T-helper 17 cell (primary cell): ENCODE data around the gene PHF20. TPM values are rescaled to one million over a fixed set of nuclear protein-coding genes. Genes with fewer than 3 reads are reported as not detected.
"Not testable (repeated sequence)": the region's sequence is repeated elsewhere in the genome, so short reads cannot be mapped to it uniquely, and the experiment has no call there.

ENCODE experiments used
- ATAC-seq: fragments of 150-1000 bp; cut with Tn5 transposase; 2 replicates; pipeline ENCODE4 v1.10.0; 2021; ENCODE audit warnings: mild to moderate bottlenecking, moderate library complexity
- DNase-seq, 3 donors: peaks; one replicate each; pipeline versions ENCODE4 v3.0.0 to v3.0.0-alpha.2; 2020 to 2021
- H3K9me3 ChIP-seq: one replicate; pipeline ENCODE4 v1.7.0; 2013; ENCODE audit warnings: low read length, mild to moderate bottlenecking; ENCODE audit not compliant: control insufficient read depth, poor library complexity, severe bottlenecking
- H3K27ac Mint-ChIP-seq: one replicate; pipeline ENCODE4 v1.8.0; 2022; ENCODE audit warnings: mild to moderate bottlenecking, moderate library complexity, mixed read lengths
- H3K27me3 Mint-ChIP-seq: one replicate; pipeline ENCODE4 v1.8.0; 2022; ENCODE audit warnings: mixed read lengths
- H3K36me3 Mint-ChIP-seq: one replicate; pipeline ENCODE4 v1.8.0; 2022; ENCODE audit warnings: low read depth, mixed read lengths
- H3K4me1 Mint-ChIP-seq: one replicate; pipeline ENCODE4 v1.8.0; 2022; ENCODE audit warnings: mild to moderate bottlenecking, mixed read lengths
- H3K4me3 Mint-ChIP-seq: one replicate; pipeline ENCODE4 v1.8.0; 2022; ENCODE audit warnings: mild to moderate bottlenecking, moderate library complexity, mixed read lengths
- total RNA-seq, 4 donors: library from RNA in 2 of 4; stranded (reverse) in 2 of 4; gene quantifications; one replicate each; pipeline ENCODE4 v1.2.3 and lab custom pipeline; 2022 to 2026

The PHF20 gene
- total RNA-seq, 2 donors from 2014 or later, result 121 to 129 TPM

DNA sequence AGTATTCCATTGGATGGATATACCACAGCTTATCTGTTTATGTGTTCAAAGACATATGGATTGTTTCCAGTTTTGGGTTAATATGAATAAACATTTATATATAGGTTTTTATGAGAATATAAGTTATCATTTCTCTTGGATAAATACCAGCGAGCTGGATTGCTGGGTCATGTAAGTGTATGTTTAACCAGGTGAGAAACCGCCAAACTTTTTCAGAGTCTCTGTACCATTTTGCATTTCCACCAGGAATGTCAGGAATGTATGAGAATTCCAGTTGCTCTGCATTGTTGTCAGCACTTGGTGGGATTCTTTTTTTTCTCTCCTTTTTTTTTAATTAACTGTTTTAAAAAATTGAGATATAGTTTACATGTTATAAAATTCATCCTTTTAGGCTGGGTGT is 52.1 kb downstream of the PHF20 start:
- DNase-seq (no peak), ATAC-seq (no peak)
- H3K4me3 Mint-ChIP-seq, result no peak overlapping the region
- H3K27ac Mint-ChIP-seq, result no peak overlapping the region
- H3K36me3 Mint-ChIP-seq, result peaks cover 10% of the 10 kb centered on the region
- no peaks in the 10 kb centered on the region for H3K9me3 ChIP-seq
- no peaks in the 10 kb centered on the region for H3K27me3 Mint-ChIP-seq
- H3K4me1 Mint-ChIP-seq, result peaks cover 37% of the 10 kb centered on the region

DNA sequence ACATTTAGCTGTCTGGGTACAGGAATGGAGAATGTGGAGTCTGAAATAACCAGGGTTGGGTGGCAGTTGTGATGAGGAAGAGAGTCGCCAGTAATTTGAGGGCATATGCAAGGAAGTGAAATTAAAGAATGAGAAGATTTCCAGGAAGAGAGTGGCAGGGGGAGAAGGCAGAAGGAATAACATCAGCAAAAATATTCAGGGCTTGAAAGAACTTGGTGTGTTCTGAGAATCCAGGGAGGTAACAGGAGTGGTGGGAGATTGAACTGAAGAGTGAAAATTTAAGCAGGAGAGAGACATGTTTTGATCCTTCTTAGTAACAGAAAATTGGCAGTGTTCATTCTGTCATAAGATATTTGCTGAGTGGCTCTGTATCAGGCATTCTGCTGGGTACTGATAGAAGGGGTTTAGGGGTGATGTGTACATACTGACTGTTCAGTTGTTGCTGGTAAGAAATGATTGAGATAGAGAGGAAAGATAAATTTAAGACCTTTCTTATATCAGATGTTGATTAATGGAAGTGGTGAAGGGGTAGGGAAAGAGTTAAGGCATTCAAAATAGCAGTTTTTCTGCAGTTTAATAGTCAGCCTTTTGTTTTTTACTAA is 54.7 kb downstream of the PHF20 start:
- no peak overlapping the region for H3K4me3 Mint-ChIP-seq
- H3K4me1 Mint-ChIP-seq, result peaks cover 31% of the 10 kb centered on the region
- H3K27ac Mint-ChIP-seq, result no peak overlapping the region
- H3K36me3 Mint-ChIP-seq, result peaks cover 16% of the 10 kb centered on the region
- no peaks in the 10 kb centered on the region for H3K27me3 Mint-ChIP-seq
- DNase-seq (no peak), ATAC-seq (no peak)
- no peaks in the 10 kb centered on the region for H3K9me3 ChIP-seq

DNA sequence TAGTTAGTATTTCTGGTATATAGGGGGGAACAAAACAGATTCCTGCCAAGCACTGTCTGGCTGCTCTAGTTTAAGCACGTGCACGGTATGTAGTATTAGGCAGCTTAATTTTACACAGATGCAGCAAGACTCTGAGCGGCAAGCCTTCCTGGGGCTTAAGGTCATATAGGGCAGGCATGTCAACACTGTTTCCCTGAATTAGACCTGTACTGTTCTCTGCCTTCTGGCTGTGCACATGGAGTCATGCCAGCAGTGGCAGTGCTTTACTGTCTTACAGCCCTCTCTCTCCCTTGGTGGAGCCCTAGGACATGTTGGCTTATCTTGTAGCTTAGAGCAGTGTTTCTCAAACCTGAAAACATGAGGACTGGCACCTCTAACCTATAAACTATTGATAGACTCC is 56.6 kb downstream of the PHF20 start:
- Mint-ChIP-seq H3K27me3 (no peaks in the 10 kb centered on the region), H3K4me3 (no peak overlapping the region), H3K36me3 (peaks cover 18% of the 10 kb centered on the region), H3K4me1 (peaks cover 37% of the 10 kb centered on the region), H3K27ac (peak overlapping the region; percentile 39)
- H3K9me3 ChIP-seq, result no peaks in the 10 kb centered on the region
- ATAC-seq (no peak), DNase-seq (no peak)

DNA sequence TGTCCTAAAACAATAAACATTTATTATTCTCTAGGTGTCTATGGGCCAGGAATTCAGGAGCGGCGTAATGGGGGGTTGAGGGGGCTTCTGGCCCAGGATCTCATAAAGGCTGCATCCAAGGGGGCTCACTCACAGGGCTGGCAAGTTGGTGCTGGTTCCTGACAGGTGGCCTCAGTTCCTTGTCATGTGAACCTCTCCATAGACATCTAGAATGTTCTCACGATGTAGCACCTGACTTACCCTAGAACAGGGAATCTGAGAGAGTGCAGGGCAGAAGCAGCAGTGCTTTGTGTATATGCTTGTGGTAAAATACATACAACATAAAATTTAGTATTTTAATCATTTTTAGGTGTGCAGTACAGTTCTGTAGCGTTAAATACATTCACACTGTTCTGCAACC is 57.1 kb downstream of the PHF20 start:
- ATAC-seq (no peak), DNase-seq (no peak)
- H3K4me3 Mint-ChIP-seq, result peak overlapping the region; percentile 57
- H3K9me3 ChIP-seq, result no peaks in the 10 kb centered on the region
- H3K27me3 Mint-ChIP-seq, result no peaks in the 10 kb centered on the region
- peaks cover 38% of the 10 kb centered on the region for H3K4me1 Mint-ChIP-seq
- peaks cover 18% of the 10 kb centered on the region for H3K36me3 Mint-ChIP-seq
- H3K27ac Mint-ChIP-seq, result peak overlapping the region; percentile 39

DNA sequence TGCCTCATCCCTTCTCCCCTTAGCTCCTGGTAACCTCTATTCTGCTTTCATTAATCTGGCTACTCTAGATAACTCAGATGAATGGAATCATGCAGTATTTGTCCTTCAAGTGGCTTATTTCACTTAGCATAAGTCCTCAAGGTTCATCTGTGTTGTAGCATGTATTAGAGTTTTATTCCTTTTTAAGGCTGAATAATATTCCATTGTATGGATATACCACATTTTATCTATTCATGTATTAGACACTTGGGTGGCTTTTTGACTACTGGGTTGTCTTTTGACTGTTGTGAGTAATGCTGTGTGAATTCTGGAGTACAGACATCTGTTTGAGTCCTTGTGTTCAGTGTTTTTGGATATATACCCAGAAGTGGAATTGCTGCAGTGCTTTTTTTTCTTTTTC is 58.4 kb downstream of the PHF20 start:
- Mint-ChIP-seq H3K36me3 (peaks cover 18% of the 10 kb centered on the region), H3K4me3 (no peak overlapping the region), H3K4me1 (peaks cover 42% of the 10 kb centered on the region), H3K27ac (peak overlapping the region; percentile 83), H3K27me3 (no peaks in the 10 kb centered on the region)
- H3K9me3 ChIP-seq, result no peaks in the 10 kb centered on the region
- no peak for ATAC-seq
- no peak for DNase-seq

DNA sequence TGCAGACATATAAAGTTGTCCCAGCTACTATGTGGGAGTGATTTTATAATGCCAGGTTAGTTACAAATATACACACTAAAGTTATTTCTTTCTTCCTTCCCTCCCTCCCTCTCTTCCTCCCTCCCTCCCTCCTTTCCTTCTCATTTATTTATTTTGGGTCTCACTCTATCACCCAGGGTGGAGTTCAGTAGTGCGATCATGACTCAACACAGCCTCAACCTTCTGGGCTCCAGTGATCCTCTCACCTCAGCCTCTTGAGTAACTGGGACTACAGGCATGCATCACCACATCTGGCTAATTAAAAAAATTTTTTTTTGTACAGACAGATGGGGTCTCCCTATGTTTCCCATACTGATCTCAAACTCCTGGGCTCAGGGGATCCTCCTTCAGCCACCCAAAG is 59.2 kb downstream of the PHF20 start:
- Mint-ChIP-seq H3K36me3 (peaks cover 18% of the 10 kb centered on the region), H3K27me3 (no peaks in the 10 kb centered on the region), H3K4me3 (no peak overlapping the region), H3K4me1 (peaks cover 42% of the 10 kb centered on the region), H3K27ac (peak overlapping the region; percentile 83)
- H3K9me3 ChIP-seq, result no peaks in the 10 kb centered on the region
- DNase-seq, result no peak
- ATAC-seq, result no peak

DNA sequence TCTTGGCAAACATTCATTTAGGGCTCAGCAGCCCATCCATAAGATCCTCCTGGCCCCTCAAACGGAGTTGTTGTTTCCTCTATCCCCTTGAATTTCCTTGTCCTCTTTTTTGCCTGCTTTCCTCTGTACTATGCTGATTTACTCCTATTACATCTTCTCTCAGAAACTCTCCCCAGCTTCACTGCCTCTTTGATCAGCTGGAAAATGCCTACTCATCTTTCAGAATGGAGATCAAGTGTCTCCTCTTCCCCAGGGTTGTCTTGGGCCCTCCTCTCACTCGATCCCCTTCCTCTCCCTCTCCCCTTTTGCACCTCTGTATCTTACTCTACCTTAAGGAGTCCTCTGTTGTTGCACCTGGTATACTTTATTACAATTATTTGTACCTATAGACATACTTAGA is 60.2 kb downstream of the PHF20 start:
- H3K27me3 Mint-ChIP-seq, result no peaks in the 10 kb centered on the region
- H3K4me1 Mint-ChIP-seq, result peaks cover 35% of the 10 kb centered on the region
- peak overlapping the region; percentile 83 for H3K27ac Mint-ChIP-seq
- H3K36me3 Mint-ChIP-seq, result peaks cover 15% of the 10 kb centered on the region
- ATAC-seq (no peak), DNase-seq (no peak)
- no peaks in the 10 kb centered on the region for H3K9me3 ChIP-seq
- H3K4me3 Mint-ChIP-seq, result no peak overlapping the region

DNA sequence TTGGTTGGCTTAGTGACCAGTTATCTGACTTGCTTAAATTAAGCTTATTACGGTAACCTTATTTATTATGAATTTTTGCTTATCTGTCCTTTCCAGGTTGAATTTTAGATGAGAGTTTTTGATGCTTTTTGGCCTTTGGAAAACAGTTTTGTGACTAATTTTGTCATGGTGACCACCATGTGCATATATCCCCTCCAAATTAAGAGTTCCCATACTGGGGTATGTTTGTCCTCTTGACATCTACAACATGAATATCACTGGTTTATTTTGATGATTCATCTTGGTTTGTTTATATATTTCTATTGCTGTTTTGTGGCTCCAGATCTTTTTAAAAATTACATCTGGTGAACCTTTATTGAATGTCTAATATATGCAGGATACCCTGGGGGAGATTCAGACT is 61.4 kb downstream of the PHF20 start:
- Mint-ChIP-seq H3K27ac (peak overlapping the region; percentile 83), H3K36me3 (peaks cover 15% of the 10 kb centered on the region)

DNA sequence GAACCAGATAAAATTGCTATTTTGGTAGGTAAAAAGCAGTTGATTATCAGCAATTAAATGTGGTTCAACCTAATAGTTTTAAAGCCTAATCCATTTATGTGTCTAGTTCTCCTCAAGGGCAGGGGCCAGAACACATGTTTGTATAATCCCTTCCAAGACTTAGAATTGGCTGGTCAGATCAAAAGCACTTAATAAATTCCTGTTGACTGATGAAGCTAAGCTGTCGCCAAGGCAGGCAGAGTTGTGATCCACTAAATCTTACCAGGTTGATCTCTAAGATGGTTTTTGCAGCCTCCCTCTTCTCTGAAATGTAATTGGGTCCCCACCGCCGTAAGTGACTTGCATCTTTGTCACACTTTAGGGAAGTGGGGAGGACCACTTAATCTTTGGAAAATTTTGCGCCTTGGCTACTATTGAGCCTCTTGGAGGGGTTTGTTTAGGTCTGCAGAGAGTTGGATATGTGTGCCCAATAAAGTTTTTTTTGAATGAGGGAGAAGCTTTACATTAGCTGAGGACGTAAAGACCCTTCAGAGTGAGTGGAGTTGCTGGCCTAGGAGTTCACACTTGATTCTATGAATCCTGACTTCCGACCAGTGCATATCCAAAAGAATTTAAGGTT is 65.9 kb downstream of the PHF20 start:
- no peaks in the 10 kb centered on the region for H3K9me3 ChIP-seq
- Mint-ChIP-seq H3K27ac (no peak overlapping the region), H3K4me1 (peaks cover 37% of the 10 kb centered on the region), H3K36me3 (peaks cover 5% of the 10 kb centered on the region), H3K27me3 (no peaks in the 10 kb centered on the region), H3K4me3 (peak overlapping the region; percentile 19)
- no peak for DNase-seq
- ATAC-seq, result no peak

More for the DNA sequence above, 61.4 kb downstream of the PHF20 start:
- no peak for DNase-seq
- no peak for ATAC-seq
- peaks cover 43% of the 10 kb centered on the region for H3K4me1 Mint-ChIP-seq
- no peak overlapping the region for H3K4me3 Mint-ChIP-seq
- H3K27me3 Mint-ChIP-seq, result no peaks in the 10 kb centered on the region
- no peaks in the 10 kb centered on the region for H3K9me3 ChIP-seq

DNA sequence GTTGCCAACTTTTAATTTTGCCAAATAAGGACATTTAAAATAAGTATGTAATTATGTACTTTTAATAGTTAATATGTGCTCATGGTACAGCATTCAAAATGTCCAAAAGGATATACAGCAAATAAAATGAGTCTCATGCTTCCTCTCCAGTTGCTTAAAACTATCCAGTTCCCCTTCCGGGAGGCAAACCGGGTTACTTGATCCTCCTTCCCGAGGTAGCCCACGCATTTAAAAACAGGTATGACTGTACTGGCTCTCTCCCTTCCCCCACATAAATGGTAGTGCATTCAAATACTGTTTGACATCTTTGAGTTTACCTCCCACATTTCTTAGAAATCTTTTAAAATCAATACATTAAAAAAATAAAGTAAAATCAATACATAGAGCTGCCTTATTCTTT is 66.4 kb downstream of the PHF20 start:
- peaks cover 5% of the 10 kb centered on the region for H3K36me3 Mint-ChIP-seq
- H3K9me3 ChIP-seq, result no peaks in the 10 kb centered on the region
- peaks cover 36% of the 10 kb centered on the region for H3K4me1 Mint-ChIP-seq
- no peak for ATAC-seq
- no peaks in the 10 kb centered on the region for H3K27me3 Mint-ChIP-seq
- peak overlapping the region; percentile 89 for H3K27ac Mint-ChIP-seq
- DNase-seq, result no peak
- H3K4me3 Mint-ChIP-seq, result no peak overlapping the region

DNA sequence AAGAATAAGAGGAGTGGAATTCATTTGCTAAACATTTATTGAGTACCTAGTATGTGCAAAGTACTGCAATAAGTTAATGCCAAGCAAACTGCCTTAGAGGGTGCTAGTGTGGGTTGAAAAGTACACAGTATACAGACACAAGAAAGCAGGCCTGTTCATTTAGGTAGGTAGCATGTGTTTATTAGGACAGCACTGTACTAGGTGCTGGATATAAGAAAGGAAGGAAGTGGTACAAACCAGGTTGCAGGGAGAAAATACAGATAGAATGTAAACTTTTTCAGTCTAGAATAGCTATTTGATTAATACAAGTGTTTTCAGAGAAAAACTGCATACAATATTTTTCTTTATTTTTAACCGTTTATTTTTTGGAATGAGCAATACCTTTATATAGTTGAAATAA is 68.1 kb downstream of the PHF20 start:
- ATAC-seq, result peak; percentile 72
- Mint-ChIP-seq H3K4me3 (no peak overlapping the region), H3K27ac (peak overlapping the region; percentile 89)

DNA sequence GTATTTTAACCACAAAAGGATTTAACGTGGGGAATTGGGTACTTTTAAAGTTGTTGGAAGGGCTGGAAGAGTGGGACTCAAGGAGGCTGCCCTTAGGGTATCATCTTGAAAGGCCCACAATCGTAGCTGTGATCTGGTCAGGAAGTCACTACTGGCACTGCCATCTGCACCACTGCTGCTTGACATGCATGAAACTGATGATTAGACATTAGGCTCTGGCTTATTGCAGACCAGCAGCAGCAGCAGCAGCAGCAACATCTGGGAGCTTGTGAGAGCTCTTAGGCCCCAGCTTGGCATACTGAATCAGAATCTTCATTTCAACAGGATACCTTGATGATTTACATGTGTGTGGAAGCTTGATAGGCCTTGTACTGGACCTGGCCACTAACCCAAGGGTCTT is 68.6 kb downstream of the PHF20 start:
- H3K27me3 Mint-ChIP-seq, result no peaks in the 10 kb centered on the region
- no peaks in the 10 kb centered on the region for H3K9me3 ChIP-seq
- DNase-seq (no peak), ATAC-seq (peak; percentile 41)
- H3K4me3 Mint-ChIP-seq, result peak overlapping the region; percentile 43
- peak overlapping the region; percentile 89 for H3K27ac Mint-ChIP-seq
- peaks cover 9% of the 10 kb centered on the region for H3K36me3 Mint-ChIP-seq
- peaks cover 26% of the 10 kb centered on the region for H3K4me1 Mint-ChIP-seq

More for the DNA sequence above, 68.1 kb downstream of the PHF20 start:
- no peaks in the 10 kb centered on the region for H3K9me3 ChIP-seq
- Mint-ChIP-seq H3K4me1 (peaks cover 28% of the 10 kb centered on the region), H3K36me3 (peaks cover 9% of the 10 kb centered on the region), H3K27me3 (no peaks in the 10 kb centered on the region)
- no peak for DNase-seq

DNA sequence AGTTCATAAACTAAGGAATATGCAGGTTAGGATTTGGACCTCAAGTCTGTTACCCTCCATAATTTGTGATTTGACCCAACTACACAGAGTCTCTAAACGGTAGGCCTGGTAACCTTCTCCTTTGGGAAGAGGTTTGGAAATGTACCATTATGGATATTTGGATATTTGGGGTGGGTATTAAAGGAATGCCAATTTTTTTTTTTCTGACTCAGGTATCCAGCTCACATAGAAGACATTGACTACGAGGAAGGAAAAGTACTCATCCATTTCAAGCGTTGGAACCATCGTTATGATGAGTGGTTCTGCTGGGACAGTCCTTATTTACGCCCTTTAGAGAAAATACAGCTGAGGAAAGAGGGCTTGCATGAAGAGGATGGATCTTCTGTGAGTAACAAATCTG is 70.5 kb downstream of the PHF20 start:
- H3K4me1 Mint-ChIP-seq, result peaks cover 26% of the 10 kb centered on the region
- peaks cover 9% of the 10 kb centered on the region for H3K36me3 Mint-ChIP-seq
- H3K27ac Mint-ChIP-seq, result no peak overlapping the region
- no peak for DNase-seq
- ATAC-seq, result no peak
- H3K4me3 Mint-ChIP-seq, result no peak overlapping the region
- H3K27me3 Mint-ChIP-seq, result no peaks in the 10 kb centered on the region
- H3K9me3 ChIP-seq, result no peaks in the 10 kb centered on the region

DNA sequence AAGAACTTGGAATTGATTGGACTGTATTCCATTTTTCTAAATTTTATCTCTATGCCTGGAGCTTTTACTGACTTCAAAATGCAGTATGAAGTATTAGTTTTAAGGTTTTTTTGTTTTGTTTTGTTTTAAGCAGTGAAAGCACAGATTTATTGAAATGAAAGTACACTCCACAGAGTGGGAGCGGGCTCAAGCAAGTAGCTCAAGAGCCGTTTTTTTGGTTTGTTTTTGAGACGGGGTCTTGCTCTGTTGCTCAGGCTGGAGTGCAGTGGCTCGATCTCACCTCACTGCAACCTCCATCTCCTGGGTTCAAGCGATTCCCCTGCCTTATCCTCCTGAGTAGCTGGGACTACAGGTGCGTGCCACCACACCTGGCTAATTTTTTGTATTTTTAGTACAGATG is 72.1 kb downstream of the PHF20 start:
- H3K4me1 Mint-ChIP-seq, result peaks cover 21% of the 10 kb centered on the region
- not testable (repeated sequence) for ATAC-seq, DNase-seq, H3K27ac Mint-ChIP-seq, H3K27me3 Mint-ChIP-seq, H3K4me3 Mint-ChIP-seq, H3K9me3 ChIP-seq
- H3K36me3 Mint-ChIP-seq, result peaks cover 11% of the 10 kb centered on the region
